B cell (primary cell): ENCODE results near the gene CCNB1. TPM values are rescaled to one million over a fixed set of nuclear protein-coding genes. Genes with fewer than 3 reads are reported as not detected.
"Not testable (repeated sequence)": the region's sequence is repeated elsewhere in the genome, so short reads cannot be mapped to it uniquely, and the experiment has no call there.

Experiments
- ATAC-seq: fragments of 200-7000 bp; cut with Tn5 transposase; one replicate; pipeline ENCODE4 v1.10.0; 2021; ENCODE audit warnings: low read depth, mild to moderate bottlenecking, moderate number of reproducible peaks, moderate library complexity
- CTCF ChIA-PET: fragments of 350-600 bp; sonication (Branson Sonifier 250); formaldehyde crosslinking; loops from one replicate; lab custom pipeline; 2021; ENCODE audit warnings: antibody characterized with exemption, inconsistent platforms; lab: Charles Lee
- POLR2A ChIA-PET: fragments of 350-600 bp; sonication (Branson Sonifier 250); formaldehyde crosslinking; loops from one replicate; lab custom pipeline; 2021; ENCODE audit warnings: antibody characterized with exemption; lab: Charles Lee
- DNase-seq: peaks from one replicate; pipeline ENCODE4 v3.0.0; 2013
- H2AFZ ChIP-seq: 2 replicates; pipeline ENCODE4 v1.6.1; 2012; ENCODE audit warnings: mild to moderate bottlenecking, low read depth, low read length; ENCODE audit not compliant: insufficient read depth, poor library complexity, severe bottlenecking
- H3K27ac ChIP-seq, 2 donors: 1 replicate in 1 of 2; 2 replicates in 1 of 2; pipeline ENCODE4 v1.5.1; 2012 to 2013; ENCODE audit warnings: low read length in 2 of 2, mild to moderate bottlenecking in 2 of 2, moderate library complexity in 1 of 2
- H3K27me3 ChIP-seq, 4 experiments: fragments of 200-600 bp in 1 of 4; sonication (generic) in 1 of 4; replicated peaks in 1 of 4; 1 replicate in 2 of 4; 2 replicates in 2 of 4; pipeline versions ENCODE4 v1.6.1 to v1.7.0; 2013 to 2016; ENCODE audit warnings: low read length in 3 of 4, mild to moderate bottlenecking in 2 of 4, mixed read lengths in 1 of 4, moderate library complexity in 1 of 4; ENCODE audit not compliant: insufficient read depth in 4 of 4, control insufficient read depth in 3 of 4; ENCODE audit errors: control extremely low read depth in 1 of 4
- H3K36me3 ChIP-seq, 2 experiments: replicated peaks in 1 of 2; 1 replicate in 1 of 2; 2 replicates in 1 of 2; pipeline versions ENCODE4 v1.6.1 to v1.7.1; 2013; ENCODE audit warnings: low read length in 1 of 2; ENCODE audit not compliant: insufficient read depth in 2 of 2, control insufficient read depth in 1 of 2; ENCODE audit errors: control extremely low read depth in 1 of 2, extremely low read depth in 1 of 2
- H3K4me1 ChIP-seq, 2 donors: fragments of 200-600 bp in 1 of 2; sonication (generic) in 1 of 2; 1 replicate in 1 of 2; 2 replicates in 1 of 2; pipeline versions ENCODE4 v1.5.1 to v1.6.1; 2013 to 2017; ENCODE audit warnings: low read length in 2 of 2; ENCODE audit not compliant: control insufficient read depth in 2 of 2, insufficient read depth in 2 of 2
- H3K4me2 ChIP-seq: replicated peaks from 2 replicates; pipeline ENCODE3; 2012; ENCODE audit warnings: mild to moderate bottlenecking, low read depth, low read length; ENCODE audit not compliant: poor library complexity, severe bottlenecking
- H3K4me3 ChIP-seq, 5 experiments: fragments of 200-600 bp in 1 of 5; sonication (generic) in 1 of 5; 1 replicate in 3 of 5; 2 replicates in 2 of 5; pipeline versions ENCODE4 v1.5.1 to v1.7.0; 2011 to 2016; ENCODE audit warnings: low read length in 4 of 5, mild to moderate bottlenecking in 4 of 5, low read depth in 2 of 5, control low read depth in 1 of 5, moderate library complexity in 1 of 5; ENCODE audit not compliant: insufficient read depth in 1 of 5; ENCODE audit errors: control extremely low read depth in 1 of 5, extremely low read depth in 1 of 5
- H3K79me2 ChIP-seq: fragments of 200-600 bp; sonication (generic); one replicate; pipeline ENCODE4 v1.6.0; 2016; ENCODE audit warnings: low read length; ENCODE audit not compliant: control insufficient read depth, insufficient read depth
- H3K9ac ChIP-seq: fragments of 200-600 bp; sonication (generic); 2 replicates; pipeline ENCODE4 v1.6.1; 2017; ENCODE audit warnings: mild to moderate bottlenecking, low read length, moderate library complexity
- H3K9me3 ChIP-seq, 3 donors: one replicate each; pipeline versions ENCODE4 v1.6.1 to v1.7.1; 2013; ENCODE audit warnings: low read length in 2 of 3; ENCODE audit not compliant: control insufficient read depth in 2 of 3, insufficient read depth in 1 of 3; ENCODE audit errors: control extremely low read depth in 1 of 3
- H4K20me1 ChIP-seq: 2 replicates; pipeline ENCODE4 v1.6.0; 2012; ENCODE audit warnings: mild to moderate bottlenecking, low read length; ENCODE audit not compliant: insufficient read depth, control insufficient read depth, poor library complexity, severe bottlenecking
- H3K27ac Mint-ChIP-seq: one replicate; pipeline ENCODE4 v1.8.0; 2021; ENCODE audit warnings: mixed read lengths
- H3K27me3 Mint-ChIP-seq: one replicate; pipeline ENCODE4 v1.8.0; 2021; ENCODE audit warnings: mixed read lengths
- H3K4me1 Mint-ChIP-seq: one replicate; pipeline ENCODE4 v1.8.0; 2021; ENCODE audit warnings: mixed read lengths
- H3K4me3 Mint-ChIP-seq: one replicate; pipeline ENCODE4 v1.8.0; 2021; ENCODE audit warnings: mixed read lengths
- H3K9me3 Mint-ChIP-seq: one replicate; pipeline ENCODE4 v1.8.0; 2022; ENCODE audit warnings: mixed read lengths; ENCODE audit not compliant: insufficient read depth
- EZH2 ChIP-seq: IDR thresholded peaks from 2 replicates; pipeline ENCODE4 v1.6.1; 2012; ENCODE audit warnings: borderline replicate concordance, low read depth, mild to moderate bottlenecking, moderate library complexity, low read length; ENCODE audit not compliant: insufficient read depth, poor library complexity, severe bottlenecking
- whole genome bisulfite sequencing: methylation state at CpG from one replicate; pipeline ENCODE4 v1.1.5; 2013; ENCODE audit warnings: missing lambda C conversion rate; ENCODE audit not compliant: insufficient coverage; 5-methylcytosine and 5-hydroxymethylcytosine counted together
- intact Hi-C: fragments of 100-400 bp; cut with micrococcal nuclease; formaldehyde crosslinking; loops from one replicate; pipeline ENCODE4 v1.10.0; 2022
- polyA plus RNA-seq: library from polyadenylated mRNA; depleted of rRNA; stranded (reverse); fragments of >200 nt; gene quantifications from 2 replicates; pipeline ENCODE4 v1.2.3, GENCODE V29; 2012
- total RNA-seq, 2 donors: library from RNA; stranded (reverse); fragments of 120-200 nt in 1 of 2; gene quantifications; 1 replicate in 1 of 2; 2 replicates in 1 of 2; pipeline versions ENCODE4 v1.2.3 to v1.2.4, GENCODE V29; 2013 to 2022
- TF ChIP-seq, protein P1 (sequence below): fragments of 200-600 bp; IDR thresholded peaks from one replicate; pipeline ENCODE4 v1.8.0; 2022; ENCODE audit warnings: antibody characterized with exemption, mild to moderate bottlenecking

CCNB1 gene
- total and polyA plus RNA-seq, 2 donors (not counting 1 experiment from before 2014, with no cell fraction given) = 2.7 to 8.6 TPM

- H3K27ac Mint-ChIP-seq = no peak overlapping the region
- WGBS = no CpG with 5 or more reads among the region's 1 CpG
Measured at GRCh38 chr5:69170495-69170894, 3.5 kb downstream of the CCNB1 start.

DNA sequence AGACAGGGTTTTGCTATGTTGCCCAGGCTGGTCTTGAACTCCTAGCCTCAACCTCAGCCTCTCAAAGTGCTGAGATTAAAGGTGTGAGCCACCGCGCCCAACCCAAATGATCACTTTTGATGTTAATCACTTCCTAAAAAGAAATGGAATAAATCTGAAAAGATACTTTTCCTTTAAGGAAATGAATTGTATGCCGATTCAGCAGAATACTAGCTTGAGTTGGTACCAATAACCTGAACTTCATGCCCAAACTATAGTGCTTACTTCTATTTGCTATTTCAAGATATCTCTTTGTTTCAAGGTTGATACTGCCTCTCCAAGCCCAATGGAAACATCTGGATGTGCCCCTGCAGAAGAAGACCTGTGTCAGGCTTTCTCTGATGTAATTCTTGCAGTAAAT is 4.0 kb downstream of the CCNB1 start:
- no peak overlapping the region for H2AFZ ChIP-seq
- ChIA-PET POLR2A (no interaction called here), CTCF (no interaction called here)
- H3K9ac ChIP-seq = no peak overlapping the region
- no peak overlapping the region for H3K4me3 ChIP-seq
- peaks cover 0 to 21% of the 10 kb centered on the region in 2 experiments for H3K36me3 ChIP-seq
- WGBS = no CpG with 5 or more reads among the region's 3 CpGs
- H4K20me1 ChIP-seq = no peaks in the 10 kb centered on the region
- Mint-ChIP-seq H3K4me3 (no peak overlapping the region), H3K27me3 (no peaks in the 10 kb centered on the region), H3K9me3 (no peaks in the 10 kb centered on the region), H3K27ac (no peak overlapping the region), H3K4me1 (peaks cover 22% of the 10 kb centered on the region)
- no peak overlapping the region for H3K4me2 ChIP-seq
- H3K79me2 ChIP-seq = no peaks in the 10 kb centered on the region
- TF ChIP-seq, protein P1, sequence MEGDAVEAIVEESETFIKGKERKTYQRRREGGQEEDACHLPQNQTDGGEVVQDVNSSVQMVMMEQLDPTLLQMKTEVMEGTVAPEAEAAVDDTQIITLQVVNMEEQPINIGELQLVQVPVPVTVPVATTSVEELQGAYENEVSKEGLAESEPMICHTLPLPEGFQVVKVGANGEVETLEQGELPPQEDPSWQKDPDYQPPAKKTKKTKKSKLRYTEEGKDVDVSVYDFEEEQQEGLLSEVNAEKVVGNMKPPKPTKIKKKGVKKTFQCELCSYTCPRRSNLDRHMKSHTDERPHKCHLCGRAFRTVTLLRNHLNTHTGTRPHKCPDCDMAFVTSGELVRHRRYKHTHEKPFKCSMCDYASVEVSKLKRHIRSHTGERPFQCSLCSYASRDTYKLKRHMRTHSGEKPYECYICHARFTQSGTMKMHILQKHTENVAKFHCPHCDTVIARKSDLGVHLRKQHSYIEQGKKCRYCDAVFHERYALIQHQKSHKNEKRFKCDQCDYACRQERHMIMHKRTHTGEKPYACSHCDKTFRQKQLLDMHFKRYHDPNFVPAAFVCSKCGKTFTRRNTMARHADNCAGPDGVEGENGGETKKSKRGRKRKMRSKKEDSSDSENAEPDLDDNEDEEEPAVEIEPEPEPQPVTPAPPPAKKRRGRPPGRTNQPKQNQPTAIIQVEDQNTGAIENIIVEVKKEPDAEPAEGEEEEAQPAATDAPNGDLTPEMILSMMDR = no peak
- no peak for TF ChIP-seq EZH2
- ATAC-seq (no peak), DNase-seq (no peak)
- H3K4me1 ChIP-seq = peaks cover 10 to 17% of the 10 kb centered on the region in 2 donors
- no peak overlapping the region for H3K27ac ChIP-seq
- H3K27me3 ChIP-seq = no peaks in the 10 kb centered on the region
- intact Hi-C loops = no loop called here
- no peaks in the 10 kb centered on the region for H3K9me3 ChIP-seq

More at GRCh38 chr5:69170495-69170894, 3.5 kb downstream of the CCNB1 start:
- H3K9ac ChIP-seq = no peak overlapping the region
- peaks cover 0 to 21% of the 10 kb centered on the region in 2 experiments for H3K36me3 ChIP-seq
- DNase-seq (no peak), ATAC-seq (no peak)
- Mint-ChIP-seq H3K4me3 (no peak overlapping the region), H3K9me3 (no peaks in the 10 kb centered on the region), H3K4me1 (peaks cover 22% of the 10 kb centered on the region), H3K27me3 (no peaks in the 10 kb centered on the region)
- ChIA-PET POLR2A (no interaction called here), CTCF (no interaction called here)
- H2AFZ ChIP-seq = no peak overlapping the region
- TF ChIP-seq, protein P1 = no peak
- TF ChIP-seq EZH2 = no peak
- peaks cover 10 to 17% of the 10 kb centered on the region in 2 donors for H3K4me1 ChIP-seq
- H3K27ac ChIP-seq = no peak overlapping the region
- no peaks in the 10 kb centered on the region for H4K20me1 ChIP-seq
- no peak overlapping the region for H3K4me2 ChIP-seq
- intact Hi-C loops = no loop called here
- H3K9me3 ChIP-seq = no peaks in the 10 kb centered on the region
- H3K4me3 ChIP-seq = no peak overlapping the region
- H3K27me3 ChIP-seq = no peaks in the 10 kb centered on the region
- H3K79me2 ChIP-seq = no peaks in the 10 kb centered on the region

GRCh38 chr5:69181659-69182293 is 14.8 kb downstream of the CCNB1 start:
- H3K27me3 Mint-ChIP-seq, H3K9me3 ChIP-seq, intact Hi-C loops, H3K4me1 ChIP-seq, H3K4me3 Mint-ChIP-seq, H3K4me3 ChIP-seq, H3K27ac Mint-ChIP-seq, H2AFZ ChIP-seq, H3K9ac ChIP-seq, ATAC-seq, CTCF ChIA-PET, H3K9me3 Mint-ChIP-seq, DNase-seq, H4K20me1 ChIP-seq, POLR2A ChIA-PET, H3K4me1 Mint-ChIP-seq, H3K79me2 ChIP-seq, H3K4me2 ChIP-seq, H3K27me3 ChIP-seq, H3K36me3 ChIP-seq, H3K27ac ChIP-seq: not testable (repeated sequence)
- 98% methylated on average over 14 of the region's 15 CpGs for WGBS
